ENCODE results near the gene C16orf90.
"Not testable (repeated sequence)": the region's sequence is repeated elsewhere in the genome, so short reads cannot be mapped to it uniquely, and the experiment has no call there.

The C16orf90 gene

DNA sequence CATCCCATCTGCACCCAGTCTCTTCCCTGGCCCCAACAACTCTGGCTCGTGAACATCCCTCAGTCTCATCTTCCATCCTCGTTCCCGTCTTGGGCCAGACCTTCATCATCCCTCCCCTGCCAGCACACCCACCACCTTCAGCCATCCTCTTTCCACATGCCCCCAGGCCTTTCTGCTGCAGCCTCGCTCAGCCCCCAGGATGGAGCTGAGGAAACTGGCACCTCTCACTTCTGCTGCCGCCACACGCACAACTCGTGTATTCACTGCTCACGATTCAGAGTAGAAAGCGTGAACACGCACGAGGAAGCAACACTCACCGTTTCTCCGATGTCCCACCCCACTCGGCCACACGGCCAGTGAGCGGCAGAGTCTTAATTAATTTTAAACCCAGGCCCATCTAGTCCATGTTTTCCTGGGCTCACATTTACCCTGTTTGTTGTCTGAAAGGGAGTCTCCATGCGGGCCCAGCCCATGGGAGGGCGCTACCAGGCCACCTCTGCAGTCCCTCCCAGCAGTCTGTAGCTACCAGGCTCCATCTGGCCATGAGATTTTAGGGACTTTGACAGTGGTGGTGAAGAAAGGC, 12.5 kb downstream of the C16orf90 start:
- no peak for DNase-seq

GRCh38 chr16:3481696-3482658, 13.3 kb downstream of the C16orf90 start:
- DNase-seq, result no peak

GRCh38 chr16:3480901-3481695, 14.2 kb downstream of the C16orf90 start:
- DNase-seq, result no peak

DNA sequence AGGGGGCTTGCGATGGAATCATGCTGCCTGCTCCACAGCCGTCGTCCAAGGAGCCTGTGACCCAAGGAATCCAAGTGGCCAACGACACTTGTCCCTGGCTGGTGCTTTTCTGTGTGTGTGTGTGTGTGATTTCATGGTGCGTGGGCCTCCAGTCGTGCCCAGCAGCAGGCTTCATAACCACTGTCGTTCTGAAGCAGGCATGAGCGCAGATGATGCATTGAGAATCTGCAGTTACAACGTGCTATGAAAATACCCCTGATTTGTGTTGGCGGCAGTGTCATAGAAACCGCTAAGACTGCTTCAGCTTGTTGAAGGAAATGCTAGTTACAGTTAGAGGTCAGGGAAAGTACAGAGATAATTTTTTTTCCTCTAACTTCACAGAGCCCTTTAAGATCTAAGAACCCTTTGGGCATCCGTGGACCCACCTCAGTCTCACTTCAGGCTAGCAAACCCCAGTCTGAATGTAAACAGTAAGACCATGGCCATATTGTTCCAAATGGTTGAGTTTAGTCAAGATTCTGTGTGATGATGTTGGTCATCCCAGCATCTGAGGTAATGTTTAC, 15.6 kb downstream of the C16orf90 start:
- DNase-seq, result no peak

- DNase-seq, result no peak
Measured at GRCh38 chr16:3478242-3478925, 16.9 kb downstream of the C16orf90 start.

DNA sequence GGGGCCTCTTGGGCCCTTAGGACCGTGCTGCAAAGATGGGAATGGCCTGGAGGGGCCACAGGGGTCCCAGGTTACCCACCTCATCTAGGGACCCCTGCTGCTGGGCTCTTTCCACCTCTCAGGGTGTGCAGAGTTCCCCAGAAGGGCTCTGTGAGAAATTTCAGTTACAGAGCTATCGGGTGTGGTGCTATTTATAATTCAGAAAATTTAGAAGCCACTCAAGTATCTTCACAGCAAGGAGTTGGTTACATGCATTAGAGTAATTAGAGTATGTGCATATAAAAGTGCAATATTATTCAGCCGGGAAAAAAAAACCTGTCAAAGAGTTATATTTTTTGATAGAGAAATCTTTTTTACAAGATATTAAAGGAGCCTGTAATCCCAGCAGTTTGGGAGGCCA, 18.9 kb downstream of the C16orf90 start:
- no peak for DNase-seq

DNA sequence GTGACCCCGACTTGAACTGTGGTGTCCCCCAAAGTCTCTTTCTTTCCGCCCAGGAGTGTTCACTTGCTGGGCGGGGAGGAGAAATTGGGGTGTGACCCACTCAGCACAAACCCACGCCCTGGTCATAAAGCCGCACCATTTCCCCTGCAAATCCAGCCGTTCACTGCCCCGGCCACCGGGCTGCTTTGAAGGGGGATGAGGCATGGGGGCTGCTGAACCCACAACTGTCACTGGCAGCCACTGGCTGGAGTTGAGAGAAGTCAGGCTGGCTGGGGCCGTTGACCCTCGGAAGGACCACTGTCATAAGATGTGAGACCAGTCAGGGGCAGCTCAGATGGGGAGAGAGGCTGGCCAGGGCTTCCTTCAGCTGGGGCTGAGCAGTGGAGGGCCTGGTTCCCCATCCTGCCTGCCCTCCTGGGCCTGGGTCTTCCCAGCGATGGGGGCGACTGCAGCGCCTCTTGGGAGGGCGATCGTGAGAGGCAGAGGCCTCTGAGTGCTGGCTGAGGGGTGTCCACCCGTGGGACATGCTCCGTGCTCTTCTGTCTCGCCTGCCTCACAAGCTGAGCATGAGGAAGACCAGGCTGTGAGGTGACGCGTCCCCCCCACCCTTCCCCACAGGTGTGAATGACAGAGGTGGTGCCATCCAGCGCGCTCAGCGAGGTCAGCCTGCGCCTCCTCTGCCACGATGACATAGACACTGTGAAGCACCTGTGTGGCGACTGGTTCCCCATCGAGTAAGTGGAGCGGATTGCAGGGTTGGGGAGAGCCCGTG, 19.5 kb downstream of the C16orf90 start:
- DNase-seq, result no peak

GRCh38 chr16:3474870-3475269, 20.4 kb downstream of the C16orf90 start:
- DNase-seq, result not testable (repeated sequence)

- DNase-seq, result no peak
Measured at GRCh38 chr16:3474136-3474779, 21.0 kb downstream of the C16orf90 start.

DNA sequence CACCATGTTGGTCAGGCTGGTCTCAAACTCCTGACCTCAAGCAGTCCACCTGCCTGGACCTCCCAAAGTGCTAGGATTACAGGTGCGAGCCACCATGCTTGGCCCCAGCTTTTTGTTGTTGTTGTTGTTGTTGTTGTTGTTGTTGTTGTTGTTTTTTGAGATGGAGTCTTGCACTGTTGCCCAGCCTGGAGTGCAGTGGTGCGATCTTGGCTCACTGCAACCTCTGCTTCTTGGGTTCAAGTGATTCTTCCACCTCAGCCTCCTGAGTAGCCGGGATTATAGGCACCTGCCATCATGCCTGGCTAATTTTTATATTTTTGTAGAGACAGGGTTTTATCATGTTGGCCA, 21.7 kb downstream of the C16orf90 start:
- DNase-seq, result not testable (repeated sequence)

- no peak for DNase-seq
Measured at GRCh38 chr16:3472878-3473595, 22.3 kb downstream of the C16orf90 start.

DNA sequence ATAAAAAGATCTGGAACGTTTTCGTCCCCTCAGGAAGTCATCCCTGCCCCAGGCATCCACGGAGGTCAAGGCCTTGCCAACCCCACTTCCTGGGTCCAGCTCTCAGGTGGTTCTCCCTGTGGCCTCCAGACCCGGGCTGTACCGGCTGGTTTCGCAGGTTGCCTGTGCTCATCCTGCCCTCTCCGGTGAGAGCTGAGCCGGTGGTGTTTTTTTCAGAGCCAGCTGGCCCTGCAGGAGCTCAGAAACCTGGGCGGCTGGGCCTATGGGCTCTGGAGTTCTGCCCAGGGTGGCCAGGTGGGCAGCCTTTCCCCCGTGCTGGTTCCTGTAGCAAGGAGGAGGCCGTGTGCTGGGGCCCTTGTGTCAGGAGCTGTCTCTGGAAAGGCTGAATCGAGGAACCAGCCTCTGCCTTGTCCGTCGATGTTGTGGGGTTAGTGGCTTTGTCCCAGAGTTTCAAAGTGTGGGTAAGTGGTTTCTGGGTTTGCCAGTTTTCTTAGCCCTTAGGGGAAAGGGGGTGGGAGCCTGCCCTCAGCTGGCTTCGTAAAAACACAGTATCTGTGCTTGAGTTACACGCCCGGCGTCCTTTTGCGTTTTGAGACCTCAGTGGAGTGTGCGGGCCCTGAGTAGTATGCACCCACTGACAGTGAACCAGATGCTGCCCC, 23.6 kb downstream of the C16orf90 start:
- DNase-seq, result no peak

- DNase-seq, result no peak
Measured at GRCh38 chr16:3470723-3471122, 24.6 kb downstream of the C16orf90 start.

GRCh38 chr16:3469736-3470135, 25.6 kb downstream of the C16orf90 start:
- DNase-seq, result no peak

- DNase-seq, result no peak
Measured at GRCh38 chr16:3468501-3468900, 26.8 kb downstream of the C16orf90 start.

GRCh38 chr16:3467921-3468320, 27.4 kb downstream of the C16orf90 start:
- no peak for DNase-seq

DNA sequence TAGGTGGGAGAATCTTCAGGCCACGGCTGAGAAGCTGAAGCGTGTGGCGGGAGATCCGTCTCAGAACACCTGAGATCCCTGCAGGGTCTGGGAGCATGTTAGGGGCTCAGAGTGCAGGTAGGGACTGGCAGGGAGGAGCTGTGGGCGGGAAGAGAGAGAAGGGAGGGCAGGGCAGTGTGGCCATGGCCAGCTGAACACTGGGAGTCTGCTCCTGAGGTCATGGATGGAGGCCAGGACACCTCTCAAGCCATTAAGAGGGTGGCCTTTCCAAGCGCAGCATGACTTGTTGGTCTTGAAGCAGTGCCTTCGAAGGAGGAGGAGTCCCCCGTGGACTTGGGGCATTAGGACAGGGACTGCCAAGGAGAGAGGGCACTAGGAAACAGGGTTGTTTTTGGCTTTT, 28.1 kb downstream of the C16orf90 start:
- no peak for DNase-seq

GRCh38 chr16:3465911-3466584, 29.2 kb downstream of the C16orf90 start:
- DNase-seq, result no peak

DNA sequence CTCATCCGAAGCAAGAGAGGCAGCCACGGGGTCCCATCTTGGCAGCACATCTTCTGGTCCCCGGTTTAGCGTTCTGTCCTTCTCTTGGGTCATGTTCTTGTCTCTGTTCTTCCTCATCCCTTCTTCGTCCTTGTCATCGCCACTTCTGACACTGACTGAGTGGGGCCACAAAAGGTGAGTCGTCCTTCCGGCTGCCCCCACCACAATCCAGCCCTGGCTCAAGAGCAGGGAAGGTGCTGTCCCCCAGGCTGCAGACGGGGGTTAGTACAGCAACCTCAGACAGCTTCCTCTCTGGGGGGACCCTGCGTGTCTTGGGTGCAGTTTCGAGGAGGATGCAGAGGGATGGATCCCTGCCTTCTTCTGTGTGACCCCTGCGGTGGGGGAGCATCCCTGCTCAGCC, 30.0 kb downstream of the C16orf90 start:
- DNase-seq, result no peak
